Spleen (tissue), 7 donors: Measurements from ENCODE around the gene ABHD17C.

ENCODE experiments used
- CTCF ChIP-seq, 11 experiments: fragments of 200-600 bp in 7 of 11; fragments of 450-650 bp in 4 of 11; sonication (generic) in 4 of 11; IDR thresholded peaks in 8 of 11; conservative IDR thresholded peaks in 3 of 11; 1 replicate in 7 of 11; 2 replicates in 4 of 11; pipeline versions ENCODE4 v1.4.0 to v1.8.0; 2016 to 2021; ENCODE audit warnings: antibody characterized with exemption in 11 of 11, inconsistent platforms in 4 of 11, mild to moderate bottlenecking in 1 of 11
- POLR2A ChIP-seq, 3 donors: fragments of 450-650 bp; IDR thresholded peaks; one replicate each; pipeline ENCODE4 v1.5.1; 2017; ENCODE audit warnings: antibody characterized with exemption in 3 of 3, mild to moderate bottlenecking in 1 of 3
- donor health status: DM: no; HTN: no; CAD: no; lungs with moderate emphysema.
- donor health status: DM: no; HTN: no; CAD: no.
- donor health status: DM: no; HTN: no; CAD: no.

- TF ChIP-seq POLR2A (IDR thresholded peaks at IDR 0.05) = no peak
- no peak for TF ChIP-seq CTCF (IDR thresholded peaks at IDR 0.05 in 8 of 11, conservative IDR thresholded peaks at IDR 0.05 in 3 of 11)
Observed at GRCh38 chr15:80752204-80752603, 57.1 kb downstream of the ABHD17C start.
